Measurements from ENCODE around the gene ABI3.
A peak's percentile ranks its signal among the peaks of the same experiment; 100 is the strongest.
"Not testable (repeated sequence)": the region's sequence is repeated elsewhere in the genome, so short reads cannot be mapped to it uniquely, and the experiment has no call there.

Gene ABI3

GRCh38 chr17:49252148-49252695 lies 41.7 kb downstream of the ABI3 start:
- DNase-seq (ENCODE audit: low read depth), result peak; percentile 46

GRCh38 chr17:49254066-49254465 lies 43.6 kb downstream of the ABI3 start:
- DNase-seq (ENCODE audit: low read depth), result no peak

GRCh38 chr17:49255125-49255524 lies 44.6 kb downstream of the ABI3 start:
- DNase-seq (ENCODE audit: low read depth), result no peak

GRCh38 chr17:49258394-49258793 lies 47.9 kb downstream of the ABI3 start:
- no peak for DNase-seq (ENCODE audit: low read depth)

- no peak for DNase-seq (ENCODE audit: low read depth)
These were observed 49.1 kb downstream of the ABI3 start for GRCh38 chr17:49259663-49260010.

GRCh38 chr17:49260011-49260816 lies 49.7 kb downstream of the ABI3 start:
- DNase-seq (ENCODE audit: low read depth), result peak; percentile 91

GRCh38 chr17:49260817-49261291 lies 50.3 kb downstream of the ABI3 start:
- no peak for DNase-seq (ENCODE audit: low read depth)

GRCh38 chr17:49261540-49261939 lies 51.0 kb downstream of the ABI3 start:
- not testable (repeated sequence) for DNase-seq (ENCODE audit: low read depth)

GRCh38 chr17:49266233-49266632 lies 55.7 kb downstream of the ABI3 start:
- DNase-seq (ENCODE audit: low read depth), result no peak

GRCh38 chr17:49267912-49268311 lies 57.4 kb downstream of the ABI3 start:
- no peak for DNase-seq (ENCODE audit: low read depth)

GRCh38 chr17:49269356-49269755 lies 58.8 kb downstream of the ABI3 start:
- no peak for DNase-seq (ENCODE audit: low read depth)
